Natural killer cell (primary cell): ENCODE results near the gene CDC42BPG. TPM values are rescaled to one million over a fixed set of nuclear protein-coding genes. Genes with fewer than 3 reads are reported as not detected.

Experiments
- ATAC-seq, 3 donors: fragments of 150-1000 bp in 2 of 3; fragments of 200-7000 bp in 1 of 3; cut with Tn5 transposase; 1 replicate in 1 of 3; 2 replicates in 2 of 3; pipeline ENCODE4 v1.10.0; 2021; ENCODE audit warnings: mild to moderate bottlenecking in 2 of 3, moderate library complexity in 2 of 3
- DNase-seq, 2 donors: peaks; one replicate each; pipeline versions ENCODE4 v3.0.0 to v3.0.0-alpha.2; 2013 to 2021; ENCODE audit warnings: mixed read lengths in 1 of 2
- H3K27ac ChIP-seq: one replicate; pipeline ENCODE4 v1.5.1; 2013; ENCODE audit warnings: mild to moderate bottlenecking, low read length
- H3K27me3 ChIP-seq: one replicate; pipeline ENCODE4 v1.6.1; 2013; ENCODE audit warnings: low read length; ENCODE audit not compliant: control insufficient read depth, insufficient read depth
- H3K36me3 ChIP-seq: one replicate; pipeline ENCODE4 v1.6.1; 2013; ENCODE audit warnings: low read length; ENCODE audit not compliant: control insufficient read depth, insufficient read depth
- H3K4me1 ChIP-seq: one replicate; pipeline ENCODE4 v1.6.1; 2013; ENCODE audit warnings: low read length; ENCODE audit not compliant: control insufficient read depth, insufficient read depth
- H3K4me3 ChIP-seq: one replicate; pipeline ENCODE4 v1.5.1; 2013; ENCODE audit warnings: low read length
- H3K9me3 ChIP-seq: one replicate; pipeline ENCODE4 v1.6.1; 2013; ENCODE audit warnings: low read length; ENCODE audit not compliant: control insufficient read depth, insufficient read depth
- H3K27ac Mint-ChIP-seq, 2 donors: one replicate each; pipeline ENCODE4 v1.8.0; 2022; ENCODE audit warnings: mild to moderate bottlenecking in 2 of 2, mixed read lengths in 2 of 2, moderate library complexity in 1 of 2
- H3K27me3 Mint-ChIP-seq, 2 donors: one replicate each; pipeline ENCODE4 v1.8.0; 2022; ENCODE audit warnings: low read depth in 2 of 2, mixed read lengths in 2 of 2
- H3K36me3 Mint-ChIP-seq: one replicate; pipeline ENCODE4 v1.8.0; 2022; ENCODE audit warnings: mixed read lengths
- H3K4me1 Mint-ChIP-seq, 2 donors: one replicate each; pipeline ENCODE4 v1.8.0; 2022; ENCODE audit warnings: mixed read lengths in 2 of 2
- H3K4me3 Mint-ChIP-seq: one replicate; pipeline ENCODE4 v1.8.0; 2022; ENCODE audit warnings: mild to moderate bottlenecking, moderate library complexity, mixed read lengths
- H3K9me3 Mint-ChIP-seq, 2 donors: one replicate each; pipeline ENCODE4 v1.8.0; 2022; ENCODE audit warnings: mixed read lengths in 2 of 2
- CTCF ChIP-seq: fragments of 200-600 bp; IDR thresholded peaks from one replicate; pipeline ENCODE4 v1.8.0; 2022; ENCODE audit warnings: antibody characterized with exemption
- WGBS: methylation state at CpG from one replicate; pipeline ENCODE4 v1.1.7; 2013; ENCODE audit warnings: missing lambda C conversion rate; ENCODE audit not compliant: insufficient coverage; 5-methylcytosine and 5-hydroxymethylcytosine counted together
- intact Hi-C: fragments of 100-400 bp; cut with micrococcal nuclease; formaldehyde crosslinking; loops from one replicate; pipeline ENCODE4 v1.14.2; 2022
- total RNA-seq, 4 donors: library from RNA; stranded (reverse); fragments of 120-200 nt in 1 of 4; gene quantifications; one replicate each; pipeline versions ENCODE4 v1.2.3 to v1.2.4, GENCODE V29; 2013 to 2022

Gene CDC42BPG
- total RNA-seq, 3 donors from 2014 or later (not counting 1 experiment from before 2014, with no cell fraction given) = 8.2 to 12.7 (median 10.7) TPM

DNA sequence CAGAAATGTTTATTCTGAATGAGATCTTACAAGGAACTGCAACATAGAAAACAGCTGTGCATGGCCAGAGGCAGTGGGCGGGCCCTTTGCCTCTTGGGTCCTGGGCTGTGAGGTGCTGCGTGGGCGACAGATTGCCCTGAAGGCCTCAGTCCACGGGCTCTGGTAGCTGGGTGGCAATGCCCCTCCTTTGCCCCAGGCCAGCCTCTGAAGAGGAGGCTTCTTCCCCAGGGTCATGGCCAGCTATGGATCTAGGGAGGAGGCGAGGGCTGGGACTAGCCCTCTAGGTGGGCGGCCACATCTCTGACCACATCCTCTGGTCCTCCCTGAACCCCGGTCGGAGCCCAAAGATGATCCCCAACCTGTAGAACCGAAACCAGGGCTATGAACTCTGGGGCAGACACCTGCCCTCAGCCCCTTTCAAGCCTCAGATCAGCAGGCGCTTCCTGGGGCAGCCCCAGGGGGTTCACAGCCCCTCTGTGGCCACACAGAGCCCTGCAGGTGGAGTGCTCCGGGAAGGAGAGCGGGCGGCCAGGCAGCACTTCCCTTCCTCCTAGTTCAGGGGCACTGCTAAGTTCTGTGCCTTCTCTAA lies 6.6 kb upstream of the CDC42BPG start:
- H3K9me3 Mint-ChIP-seq = no peaks in the 10 kb centered on the region

DNA sequence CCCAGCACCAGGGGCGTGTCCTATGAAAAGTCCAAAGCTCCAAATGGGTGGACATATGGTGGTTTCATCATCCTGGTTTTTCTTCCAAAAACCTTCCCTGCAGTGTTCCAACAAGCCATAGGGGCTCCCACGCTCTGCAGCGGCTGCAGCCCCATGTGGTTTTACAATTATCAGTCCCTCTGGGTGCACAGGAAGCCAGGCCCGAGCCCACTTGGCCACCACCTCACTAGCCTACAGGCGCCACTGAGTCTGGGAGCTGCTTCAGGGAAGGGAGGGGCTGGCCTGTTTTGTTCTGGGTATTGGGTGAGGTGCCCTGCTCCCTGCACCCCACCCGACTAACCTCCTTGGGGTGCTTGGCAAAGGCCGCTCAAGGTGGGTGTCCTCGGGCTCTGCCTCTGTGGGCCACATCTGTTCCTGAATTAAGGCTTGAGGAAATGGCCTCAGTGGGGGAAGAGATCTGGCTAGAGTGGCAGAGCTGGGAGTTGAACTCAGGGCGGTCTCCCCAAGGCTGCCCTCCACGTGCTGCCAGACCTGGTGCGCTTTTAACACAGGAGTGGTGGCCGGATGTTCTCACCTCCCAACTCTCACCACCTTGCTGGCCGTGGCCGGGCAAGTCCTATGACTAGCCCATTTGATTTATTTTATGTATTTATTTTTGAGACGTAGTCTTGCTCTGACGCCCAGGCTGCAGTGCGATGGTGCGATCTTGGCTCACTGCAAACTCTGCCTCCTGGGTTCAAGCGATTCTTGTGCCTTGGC lies 5.3 kb upstream of the CDC42BPG start:
- ATAC-seq = no peak
- no peaks in the 10 kb centered on the region for H3K9me3 Mint-ChIP-seq
- H3K4me1 Mint-ChIP-seq = peaks cover 58 to 67% of the 10 kb centered on the region in 2 donors
- H3K27ac Mint-ChIP-seq = peak overlapping the region; percentile 95 to 96
- no peak for TF ChIP-seq CTCF
- peaks cover 20% of the 10 kb centered on the region for H3K36me3 ChIP-seq
- H3K4me1 ChIP-seq = peaks cover 86% of the 10 kb centered on the region
- H3K36me3 Mint-ChIP-seq = no peaks in the 10 kb centered on the region
- H3K4me3 ChIP-seq = no peak overlapping the region
- H3K27ac ChIP-seq = peak overlapping the region; percentile 90
- intact Hi-C loops = loop anchor here (5.0 to 10.0 kb wide), 3 partner anchors 163 to 485 kb away; partner anchors contain the start of genes ARL2, DPF2 and TM7SF2
- DNase-seq = no peak
- WGBS = 74% methylated on average over 18 of the region's 19 CpGs
- no peaks in the 10 kb centered on the region for H3K27me3 ChIP-seq
- H3K27me3 Mint-ChIP-seq = no peaks in the 10 kb centered on the region
- no peak overlapping the region for H3K4me3 Mint-ChIP-seq
- H3K9me3 ChIP-seq = no peaks in the 10 kb centered on the region

More for the DNA sequence above, 6.6 kb upstream of the CDC42BPG start:
- H3K36me3 ChIP-seq = peaks cover 28% of the 10 kb centered on the region
- intact Hi-C loops = loop anchor here (1.0 kb wide), 1 partner anchor 8 kb away; no protein-coding TSS in a partner anchor
- under 1% methylated on average over 13 of the region's 13 CpGs for WGBS
- no peak for TF ChIP-seq CTCF
- DNase-seq (peak; percentile 49 to 86), ATAC-seq (peak; percentile 48 to 68 (median 67))
- no peaks in the 10 kb centered on the region for H3K27me3 ChIP-seq
- Mint-ChIP-seq H3K4me3 (peak overlapping the region; percentile 77), H3K27me3 (no peaks in the 10 kb centered on the region), H3K27ac (peak overlapping the region; percentile 95 to 96), H3K4me1 (peaks cover 65 to 74% of the 10 kb centered on the region in 2 donors), H3K36me3 (no peaks in the 10 kb centered on the region)
- H3K4me1 ChIP-seq = peaks cover 93% of the 10 kb centered on the region
- H3K4me3 ChIP-seq = no peak overlapping the region
- H3K27ac ChIP-seq = peak overlapping the region; percentile 90
- no peaks in the 10 kb centered on the region for H3K9me3 ChIP-seq

GRCh38 chr11:64848826-64849597 lies 4.6 kb upstream of the CDC42BPG start:
- Mint-ChIP-seq H3K4me3 (peak overlapping the region; percentile 70), H3K27ac (peak overlapping the region; percentile 95 to 96)

More at GRCh38 chr11:64848826-64849597, 4.6 kb upstream of the CDC42BPG start:
- no peaks in the 10 kb centered on the region for H3K36me3 Mint-ChIP-seq
- 78% methylated on average over 15 of the region's 16 CpGs for WGBS
- no peaks in the 10 kb centered on the region for H3K27me3 ChIP-seq
- intact Hi-C loops = loop anchor here (5.0 to 10.0 kb wide), 3 partner anchors 163 to 486 kb away; partner anchors contain the start of genes ARL2, DPF2 and TM7SF2
- peaks cover 82% of the 10 kb centered on the region for H3K4me1 ChIP-seq
- DNase-seq (peak in 1 of 2 donors; percentile 64), ATAC-seq (no peak)
- peaks cover 12% of the 10 kb centered on the region for H3K36me3 ChIP-seq
- no peak overlapping the region for H3K4me3 ChIP-seq
- peaks cover 55 to 62% of the 10 kb centered on the region in 2 donors for H3K4me1 Mint-ChIP-seq
- no peaks in the 10 kb centered on the region for H3K9me3 ChIP-seq
- TF ChIP-seq CTCF = no peak
- H3K27me3 Mint-ChIP-seq = no peaks in the 10 kb centered on the region
- no peaks in the 10 kb centered on the region for H3K9me3 Mint-ChIP-seq
- H3K27ac ChIP-seq = peak overlapping the region; percentile 90
